GM19351 (cell line): Measurements from ENCODE around the gene SGIP1.

ENCODE experiments used
- ATAC-seq: cut with Tn5 transposase; IDR thresholded peaks from one replicate; pipeline ENCODE4 v1.9.1; 2021; ENCODE audit warnings: mild to moderate bottlenecking, moderate library complexity; ENCODE audit not compliant: unreplicated experiment

SGIP1 gene

GRCh38 chr1:66521721-66522365, 12.1 kb upstream of the SGIP1 start:
- ATAC-seq: no peak

DNA sequence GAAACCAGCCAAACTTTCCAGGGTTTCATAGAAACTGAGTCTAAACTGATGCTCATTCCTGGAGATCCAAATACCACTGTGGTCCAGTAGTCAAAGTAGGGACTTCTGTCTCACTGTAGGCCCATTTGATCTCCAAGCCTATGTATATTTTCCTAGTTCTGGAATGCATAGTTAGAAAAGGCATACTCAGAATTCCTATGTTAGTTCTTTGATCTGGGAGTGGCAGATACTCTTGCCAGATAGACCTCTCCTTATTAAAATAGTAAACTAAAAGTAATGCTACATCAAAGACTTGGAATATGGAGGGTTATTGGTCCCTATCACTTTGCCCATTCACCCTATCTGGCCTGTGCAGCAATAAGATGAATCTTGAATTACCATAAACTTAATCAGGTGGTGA, 10.4 kb upstream of the SGIP1 start:
- ATAC-seq: no peak

GRCh38 chr1:66525086-66525485, 8.9 kb upstream of the SGIP1 start:
- ATAC-seq: no peak

DNA sequence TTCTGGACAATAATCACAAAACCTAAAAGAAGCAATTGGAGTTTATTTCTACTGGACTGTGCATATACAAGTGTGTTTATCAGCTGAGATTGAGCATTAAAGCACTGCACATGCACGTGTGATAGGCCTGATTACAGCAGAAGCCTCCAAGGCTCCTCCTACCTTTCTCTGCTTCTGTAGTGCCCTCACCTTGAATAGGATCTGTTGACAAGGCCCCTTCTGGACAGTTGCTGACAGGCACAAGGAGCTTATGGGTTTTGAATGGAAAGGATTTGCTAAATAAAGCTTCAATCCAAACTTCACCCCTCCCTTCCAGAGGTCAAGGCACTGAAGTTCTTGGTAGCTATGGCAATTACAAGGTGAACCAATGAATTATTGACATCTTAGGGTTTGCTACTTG, 7.9 kb upstream of the SGIP1 start:
- no peak for ATAC-seq

DNA sequence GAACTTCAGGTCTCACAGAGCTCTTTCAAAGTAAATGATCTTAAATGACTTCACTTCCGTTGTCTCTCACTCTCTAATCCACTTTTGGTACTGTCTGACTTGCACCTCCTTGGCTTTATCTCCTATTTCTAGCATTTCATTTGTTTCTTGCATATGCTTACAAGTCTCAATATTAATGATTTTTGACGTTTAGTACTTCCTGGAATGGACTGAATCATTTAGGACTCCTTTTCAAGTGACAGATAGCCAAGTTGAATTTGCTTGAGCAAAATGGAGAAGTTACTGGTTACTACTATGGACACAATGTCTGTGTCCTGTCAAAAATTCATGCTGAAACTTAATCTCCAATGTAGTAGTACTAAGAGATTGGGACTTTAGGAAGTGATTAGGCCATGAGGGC, 7.0 kb upstream of the SGIP1 start:
- no peak for ATAC-seq

DNA sequence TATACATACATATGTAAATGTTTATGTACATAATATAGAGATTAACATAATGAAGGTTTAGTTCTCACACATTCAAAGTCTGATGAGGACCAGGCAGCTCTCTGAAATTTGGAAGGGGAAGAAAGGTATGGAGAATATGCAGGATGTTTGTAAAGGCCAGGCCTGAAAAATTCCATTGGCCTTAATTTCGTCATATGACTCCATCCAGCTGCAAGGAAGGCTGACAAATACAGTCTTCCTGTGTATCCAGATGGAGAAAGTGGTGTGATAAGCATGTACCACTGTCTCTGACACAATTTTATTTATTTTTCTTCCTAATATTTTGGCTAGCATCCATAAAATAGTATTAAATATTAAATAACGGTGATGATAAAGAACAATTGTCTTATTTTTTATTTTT, 6.3 kb upstream of the SGIP1 start:
- ATAC-seq: no peak

DNA sequence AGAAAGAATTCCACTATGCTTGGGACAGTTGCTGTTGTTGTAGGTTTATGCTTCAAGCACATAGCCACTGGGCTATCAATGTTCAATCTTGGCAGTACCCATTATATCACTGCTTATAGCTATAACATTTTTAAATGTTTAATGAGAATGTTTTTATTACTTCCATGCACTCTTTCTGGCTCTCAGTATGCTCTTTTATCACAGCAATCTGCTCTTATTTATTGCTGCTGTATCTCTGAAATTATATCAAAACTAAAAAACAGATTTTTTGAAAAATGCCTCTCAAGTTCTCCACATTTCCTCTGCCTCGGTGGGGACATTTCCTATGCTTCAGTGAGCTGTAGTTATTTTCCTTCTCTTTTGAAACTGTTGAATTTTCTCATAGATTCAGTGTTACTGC, 5.4 kb upstream of the SGIP1 start:
- no peak for ATAC-seq

DNA sequence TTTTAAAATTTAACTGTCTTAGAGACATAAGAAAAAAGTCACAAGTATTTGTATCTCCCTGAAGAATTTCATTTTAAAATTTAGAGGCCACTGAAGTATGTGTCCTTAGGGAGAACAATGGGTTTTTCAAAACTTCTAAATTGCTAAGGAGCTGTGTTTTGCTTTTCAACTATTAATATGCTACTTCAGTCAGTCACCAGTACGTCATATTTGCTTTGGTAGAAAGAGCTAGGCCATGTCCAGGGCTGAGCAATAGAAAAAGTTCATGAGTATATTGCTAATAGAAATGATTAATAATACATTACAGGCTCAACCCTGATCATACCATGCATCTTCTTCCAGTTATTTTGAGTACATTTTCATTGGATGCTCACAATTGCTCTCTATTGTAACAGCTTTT, 1.7 kb upstream of the SGIP1 start:
- no peak for ATAC-seq

GRCh38 chr1:66532798-66533783, 862 bp upstream of the SGIP1 start:
- no peak for ATAC-seq

GRCh38 chr1:66535061-66535460, 1.1 kb downstream of the SGIP1 start:
- ATAC-seq: no peak

DNA sequence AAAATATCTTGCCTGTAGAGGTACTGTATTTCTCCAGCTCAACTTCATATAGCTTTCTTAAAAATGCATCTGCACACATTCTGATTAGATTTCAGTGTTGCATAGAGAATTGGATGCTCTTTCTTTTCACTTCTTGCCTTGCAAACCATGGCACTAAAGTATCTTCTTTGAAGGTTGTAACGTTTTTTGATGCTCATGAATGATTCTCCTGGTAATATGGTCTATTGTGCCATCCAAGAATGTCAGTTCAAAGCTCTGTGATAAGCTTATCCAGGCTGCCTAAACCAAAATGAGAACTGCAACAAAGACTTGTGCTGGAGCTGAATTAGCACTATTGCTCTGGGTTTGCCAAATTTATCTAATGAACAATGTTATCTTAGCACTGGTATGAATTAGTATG, 1.9 kb downstream of the SGIP1 start:
- no peak for ATAC-seq

DNA sequence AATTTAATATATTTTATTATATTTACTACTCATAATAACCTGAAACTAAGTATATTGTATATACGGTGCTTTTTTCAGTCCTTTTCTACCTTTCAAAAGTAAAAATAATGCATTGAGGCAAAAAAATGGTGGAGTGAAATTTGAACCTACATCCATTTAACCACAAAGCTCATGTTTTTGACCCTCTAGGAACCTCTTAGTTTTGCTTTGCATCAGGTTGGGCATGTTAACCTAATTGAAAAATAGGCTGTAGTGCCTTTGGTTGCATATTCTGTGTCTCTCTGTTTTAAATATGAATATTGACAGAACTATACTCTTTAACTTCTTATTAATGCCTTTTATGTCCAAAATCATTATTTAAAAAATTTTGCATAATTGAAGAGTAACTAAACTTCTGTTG, 3.8 kb downstream of the SGIP1 start:
- ATAC-seq: no peak

DNA sequence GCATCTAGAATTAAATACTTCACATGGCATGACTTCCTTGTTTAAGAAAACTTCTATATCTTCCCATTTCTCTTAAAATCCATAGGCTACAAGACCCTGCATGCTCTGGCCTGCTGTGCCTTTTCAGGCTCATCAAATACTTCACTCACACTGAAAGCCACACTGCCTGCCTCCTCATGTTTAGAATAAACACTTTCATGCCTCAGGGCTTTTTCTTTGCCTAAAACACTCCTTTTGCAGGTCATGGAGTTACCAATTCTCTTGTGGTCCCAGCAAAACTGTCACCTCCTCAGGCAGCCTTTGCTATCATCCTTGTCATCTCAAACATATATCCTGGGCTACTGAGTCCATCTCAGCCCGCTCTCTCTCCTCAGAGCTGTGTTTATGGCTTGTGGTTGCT, 5.5 kb downstream of the SGIP1 start:
- ATAC-seq: no peak

- ATAC-seq: no peak
Observed at GRCh38 chr1:66540434-66541032, 6.6 kb downstream of the SGIP1 start.

DNA sequence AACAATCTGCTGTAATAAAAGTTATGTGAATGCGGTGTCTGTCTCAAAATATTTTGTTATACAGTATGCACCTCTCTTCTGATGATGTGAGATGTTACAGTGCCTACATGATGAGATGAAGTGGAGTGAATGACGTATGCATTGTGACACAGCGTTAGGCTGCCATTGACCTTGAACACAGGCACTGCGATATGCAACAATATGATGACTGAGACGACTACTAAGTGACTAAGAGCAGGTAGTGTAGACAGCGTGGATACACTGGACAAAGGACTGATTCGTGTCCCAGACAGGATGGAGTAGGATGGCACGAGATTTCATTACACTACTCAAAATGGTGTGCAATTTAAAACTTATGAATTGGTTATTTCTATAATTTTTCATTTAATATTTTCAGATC, 8.4 kb downstream of the SGIP1 start:
- ATAC-seq: no peak

GRCh38 chr1:66542811-66543767, 9.1 kb downstream of the SGIP1 start:
- ATAC-seq: no peak

GRCh38 chr1:66546047-66546810, 12.3 kb downstream of the SGIP1 start:
- ATAC-seq: no peak

GRCh38 chr1:66549017-66549416, 15.1 kb downstream of the SGIP1 start:
- no peak for ATAC-seq

DNA sequence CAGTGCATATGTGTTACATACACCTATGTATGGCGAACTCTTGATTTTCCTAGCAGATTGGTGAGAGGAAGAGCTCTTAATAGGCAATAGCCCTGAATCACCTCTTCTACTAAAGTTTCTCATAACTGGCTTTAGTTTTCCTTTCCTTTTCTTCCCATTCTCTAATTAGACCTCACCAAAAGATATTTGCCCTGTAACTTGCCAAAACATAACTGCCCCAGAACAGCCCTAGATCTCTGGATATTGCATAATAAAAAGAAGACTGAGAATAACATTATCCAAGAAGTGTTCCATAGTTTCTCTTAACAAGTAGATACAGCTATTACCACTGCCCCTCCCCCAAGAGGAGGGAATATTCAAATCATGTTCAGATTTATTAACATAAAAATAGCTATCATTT, 16.3 kb downstream of the SGIP1 start:
- no peak for ATAC-seq

GRCh38 chr1:66552287-66552686, 18.3 kb downstream of the SGIP1 start:
- ATAC-seq: no peak
